ENCODE data around the gene MYO18A. TPM values are rescaled to one million over a fixed set of nuclear protein-coding genes. Genes with fewer than 3 reads are reported as not detected.

The MYO18A gene
- total RNA-seq, 1 donor from 2014 or later: 53.9 TPM

DNA sequence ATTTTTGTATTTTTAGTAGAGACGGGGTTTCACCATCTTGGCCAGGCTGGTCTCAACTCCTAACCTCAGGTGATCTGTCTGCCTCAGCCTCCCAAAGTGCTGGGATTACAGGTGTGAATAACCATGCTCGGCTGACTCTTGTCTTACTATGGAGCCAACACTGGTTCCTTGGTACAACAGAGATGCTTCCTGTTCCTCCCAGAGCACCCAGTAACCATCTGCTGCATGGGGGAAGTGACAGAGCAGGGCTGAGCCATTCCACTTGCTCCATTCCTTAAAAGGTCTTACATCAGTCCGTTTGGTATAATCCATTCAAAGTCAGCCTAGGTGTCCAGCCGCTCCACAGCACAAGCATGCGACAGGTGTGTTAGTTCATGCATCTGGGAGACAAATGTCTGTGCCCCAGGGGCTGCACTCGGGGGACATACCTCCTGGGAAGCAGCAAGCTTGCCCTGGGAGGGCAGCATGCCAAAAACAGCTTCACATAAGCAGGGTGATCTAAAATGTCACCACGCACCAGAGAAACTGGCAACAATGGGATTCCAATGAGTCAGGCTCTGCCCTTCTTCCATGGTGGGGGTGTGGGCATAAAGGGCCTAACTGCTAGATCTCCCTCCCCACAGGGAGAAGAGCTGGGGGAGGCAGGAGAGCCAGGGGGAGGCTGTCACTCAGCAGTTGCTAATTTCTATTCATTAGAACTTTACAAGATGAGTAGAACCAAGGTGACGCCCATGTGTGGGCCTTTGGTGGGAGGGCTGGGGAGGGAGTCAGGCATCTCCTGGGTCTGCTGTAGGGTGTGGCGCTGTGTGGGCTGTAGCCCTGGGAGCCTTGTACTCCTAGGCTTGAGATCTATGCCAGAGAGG, 101.8 kb downstream of the MYO18A start:
- no peak for DNase-seq

DNA sequence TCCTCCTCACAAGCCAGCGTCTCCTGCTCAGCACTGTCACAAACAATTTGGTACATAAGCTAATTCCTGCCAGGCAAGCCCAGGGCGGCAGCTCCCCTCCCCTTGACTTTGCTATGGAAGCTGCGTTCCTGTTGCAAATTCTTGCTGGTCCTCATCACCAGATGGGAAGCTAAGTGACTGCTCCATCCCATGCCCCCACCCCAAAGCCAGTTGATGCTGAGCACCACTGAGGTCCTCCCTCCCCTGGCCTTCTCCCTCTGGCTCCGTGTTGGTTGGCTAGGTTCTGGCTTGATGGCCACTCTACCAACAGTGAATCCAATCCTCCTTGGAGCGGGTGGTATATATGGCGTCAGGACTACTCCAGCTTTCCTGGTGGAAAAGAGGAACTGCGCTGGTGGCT, 102.9 kb downstream of the MYO18A start:
- no peak for DNase-seq

DNA sequence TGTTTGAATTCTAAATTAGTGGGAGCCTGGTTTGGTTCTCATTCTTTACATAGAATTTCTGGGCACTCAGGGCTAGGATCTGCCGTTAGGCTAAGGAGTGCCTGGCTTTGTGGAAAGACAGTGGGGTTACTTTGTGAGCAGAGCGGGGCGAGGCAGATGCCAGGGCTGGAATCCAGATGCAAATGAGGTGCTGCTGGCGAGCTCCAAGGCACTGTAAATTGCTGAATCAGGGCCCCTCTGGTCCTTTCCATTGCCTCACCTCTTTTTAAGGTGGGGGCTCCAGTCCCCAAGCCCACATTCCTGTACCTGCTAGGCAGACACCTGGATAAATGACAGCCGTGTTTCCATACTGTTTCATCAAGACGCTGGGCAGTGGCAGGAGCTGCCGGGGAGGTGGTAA, 103.5 kb downstream of the MYO18A start:
- no peak for DNase-seq

DNA sequence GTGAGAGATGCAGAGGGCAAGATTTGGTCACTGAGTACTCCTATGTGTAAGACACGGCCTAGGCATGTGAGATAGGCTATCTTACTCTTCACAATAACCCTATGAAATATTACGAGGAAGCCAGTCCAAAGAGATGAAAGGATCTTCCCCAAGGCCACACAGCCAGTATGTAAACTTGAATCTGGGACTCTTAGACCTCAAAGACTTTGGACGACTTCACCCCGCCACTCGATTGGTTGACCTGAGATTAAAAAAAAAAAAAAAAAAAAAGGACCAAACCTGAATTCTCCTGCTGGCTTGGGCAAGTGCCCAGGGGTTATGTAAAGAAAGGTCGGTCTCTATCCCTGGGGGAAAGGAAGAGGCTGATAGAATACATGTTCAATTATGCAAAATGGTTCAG, 104.1 kb downstream of the MYO18A start:
- no peak for DNase-seq

- DNase-seq: no peak
Measured at GRCh38 chr17:29074488-29074887, 105.7 kb downstream of the MYO18A start.

DNA sequence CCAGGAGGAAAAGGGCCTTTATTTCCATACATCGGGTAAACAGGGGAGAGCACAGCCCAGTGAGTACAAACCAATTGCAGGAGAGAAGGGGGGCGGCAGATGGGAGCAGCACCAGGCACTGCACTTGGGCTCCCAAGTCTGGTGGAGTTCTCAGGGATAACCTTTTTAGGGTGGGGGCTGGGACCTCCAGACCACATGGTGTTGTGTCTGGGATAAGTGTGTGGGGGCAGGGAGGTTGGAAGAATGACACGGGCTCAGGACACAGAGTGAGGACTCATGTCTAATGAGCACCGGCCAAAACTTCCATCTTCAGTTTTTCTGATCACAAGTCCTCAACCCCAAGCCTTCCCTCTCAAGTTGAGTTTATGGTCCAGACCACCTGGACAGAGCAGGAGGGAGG, 106.7 kb downstream of the MYO18A start:
- DNase-seq: no peak

DNA sequence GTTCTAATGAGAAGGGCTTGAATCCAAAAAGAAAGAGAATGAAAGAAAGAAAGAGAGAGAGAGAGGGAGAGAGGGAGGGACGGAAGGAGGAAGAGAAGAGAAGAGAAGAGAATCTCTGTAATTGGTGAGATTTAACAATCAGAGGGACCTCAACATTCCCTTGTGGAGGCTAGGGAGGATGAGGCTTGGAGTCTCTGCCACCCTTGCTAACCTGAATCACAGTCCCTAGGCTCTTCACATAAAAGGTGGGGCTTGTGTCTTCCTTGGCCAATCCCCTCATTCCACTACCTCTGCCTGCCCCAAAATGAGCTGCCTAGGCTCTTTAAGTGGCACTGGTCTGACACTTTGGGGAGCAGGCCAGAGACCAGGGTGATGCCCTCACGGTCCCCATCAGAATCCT, 107.2 kb downstream of the MYO18A start:
- DNase-seq: no peak

DNA sequence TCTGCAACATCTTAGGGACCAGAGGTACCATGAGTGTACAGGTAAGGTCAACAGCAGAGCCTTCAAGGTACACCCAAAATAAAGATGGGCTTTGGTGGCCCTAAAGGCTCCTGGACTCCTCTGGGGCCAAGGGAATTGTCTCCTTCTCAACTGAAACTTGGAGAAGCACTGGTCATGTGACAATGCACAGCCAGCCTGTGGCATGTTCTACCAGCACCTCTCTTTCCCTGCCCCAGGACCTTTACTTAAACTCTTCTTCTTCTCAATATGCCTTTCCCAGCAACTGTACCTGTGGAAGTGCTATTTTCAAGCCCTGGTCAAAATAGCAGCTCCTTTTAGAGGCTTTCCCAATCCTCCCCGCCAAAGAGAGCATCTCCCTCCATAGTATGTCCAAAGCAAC, 108.9 kb downstream of the MYO18A start:
- DNase-seq: no peak

GRCh38 chr17:29070781-29071180, 109.4 kb downstream of the MYO18A start:
- no peak for DNase-seq

- no peak for DNase-seq
Measured at GRCh38 chr17:29070308-29070707, 109.9 kb downstream of the MYO18A start.

GRCh38 chr17:29069526-29070041, 110.6 kb downstream of the MYO18A start:
- peak; percentile 14 for DNase-seq

DNA sequence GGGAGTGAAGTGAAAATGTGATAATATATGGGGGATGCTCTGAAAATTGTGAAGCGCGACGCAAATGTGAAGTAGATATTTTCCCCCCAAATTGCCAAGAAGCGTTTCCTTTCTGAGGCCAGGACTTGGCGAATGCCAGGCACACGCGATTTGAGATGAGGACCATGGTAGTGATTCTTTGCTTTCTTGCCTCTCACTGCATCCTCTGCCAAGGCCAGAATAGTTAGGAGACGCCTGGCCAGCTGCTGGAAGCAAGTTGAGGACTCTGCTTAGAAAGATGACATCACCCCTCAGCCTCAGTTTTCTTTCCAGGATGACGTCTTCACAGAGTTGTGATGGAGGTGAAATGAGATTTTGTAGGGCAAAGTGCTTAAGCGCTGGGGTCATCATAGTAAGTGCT, 111.4 kb downstream of the MYO18A start:
- no peak for DNase-seq

GRCh38 chr17:29066606-29067005, 113.6 kb downstream of the MYO18A start:
- no peak for DNase-seq

GRCh38 chr17:29066047-29066446, 114.2 kb downstream of the MYO18A start:
- DNase-seq: no peak

- no peak for DNase-seq
Measured at GRCh38 chr17:29063992-29064391, 116.2 kb downstream of the MYO18A start.

- no peak for DNase-seq
Measured at GRCh38 chr17:29062215-29062614, 118.0 kb downstream of the MYO18A start.

DNA sequence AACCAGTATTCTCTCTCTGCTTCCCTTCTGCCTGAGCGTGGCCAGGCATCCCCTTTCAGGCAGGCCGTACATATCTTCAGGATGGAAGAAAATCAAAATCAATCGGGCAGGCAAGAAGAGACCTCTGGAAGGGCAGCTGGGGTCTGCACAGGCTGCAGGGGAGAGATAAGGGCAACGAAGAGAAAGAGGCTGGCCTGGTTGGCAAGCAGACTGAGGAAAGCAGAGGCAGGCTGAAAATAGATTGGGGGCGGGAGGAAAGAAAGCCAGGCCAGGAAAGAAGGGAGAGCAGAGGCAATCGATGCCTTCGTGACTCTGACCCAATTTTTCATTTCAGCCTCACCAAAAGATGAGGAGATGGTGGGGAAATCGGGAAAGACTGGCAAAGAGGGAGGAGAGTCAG, 119.2 kb downstream of the MYO18A start:
- no peak for DNase-seq

- DNase-seq: no peak
Measured at GRCh38 chr17:29060475-29060874, 119.7 kb downstream of the MYO18A start.

GRCh38 chr17:29059281-29059680, 120.9 kb downstream of the MYO18A start:
- no peak for DNase-seq

DNA sequence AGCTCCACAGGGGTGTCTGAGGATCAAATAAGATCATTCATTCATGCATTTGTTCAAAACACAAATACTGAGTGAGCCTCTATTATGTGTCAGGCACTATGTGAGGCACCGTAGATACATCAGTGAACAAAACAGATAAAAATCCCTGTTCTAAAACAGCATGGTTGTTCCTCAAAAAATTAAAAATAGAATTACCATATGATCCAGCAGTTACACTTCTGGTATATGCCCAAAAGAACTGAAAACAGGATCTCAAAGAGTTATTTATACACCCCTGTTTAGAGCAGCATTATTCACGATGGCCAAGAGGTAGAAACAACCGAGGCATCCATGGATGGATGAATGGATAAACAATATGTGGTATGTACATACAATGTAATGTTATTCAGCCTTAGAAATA, 121.8 kb downstream of the MYO18A start:
- no peak for DNase-seq

- no peak for DNase-seq
Measured at GRCh38 chr17:29057361-29057760, 122.8 kb downstream of the MYO18A start.

DNA sequence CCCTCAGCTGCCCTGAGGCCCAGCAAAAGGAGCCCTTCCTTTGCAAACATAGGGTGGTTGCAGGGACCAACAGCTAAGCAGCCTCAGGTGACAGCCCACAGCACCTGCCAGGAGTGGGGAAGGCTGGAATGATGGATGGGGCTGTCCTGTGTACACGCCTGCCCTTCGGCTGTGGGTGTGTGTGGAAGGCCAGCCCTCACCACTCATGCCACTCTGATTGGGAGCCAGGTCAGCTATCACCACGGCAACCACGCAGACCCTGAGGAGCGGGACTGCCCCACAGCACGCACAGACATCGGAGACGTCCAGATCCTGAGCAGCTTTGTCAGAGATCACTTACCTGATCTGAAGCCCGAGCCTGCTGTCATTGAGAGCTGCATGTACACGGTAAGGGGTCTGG, 125.4 kb downstream of the MYO18A start:
- DNase-seq: no peak

GRCh38 chr17:29051731-29052130, 128.5 kb downstream of the MYO18A start:
- no peak for DNase-seq

GRCh38 chr17:29051194-29051593, 129.0 kb downstream of the MYO18A start:
- no peak for DNase-seq
